GM12873 (cell line): Measurements from ENCODE around the gene METTL21A.

Experiments used
- CTCF ChIP-seq: IDR thresholded peaks from 2 replicates; pipeline ENCODE4 v1.5.1; 2012; ENCODE audit warnings: low read depth, mild to moderate bottlenecking, moderate library complexity, low read length, control low read depth; ENCODE audit not compliant: insufficient read depth; ENCODE audit errors: missing control alignments

METTL21A gene

DNA sequence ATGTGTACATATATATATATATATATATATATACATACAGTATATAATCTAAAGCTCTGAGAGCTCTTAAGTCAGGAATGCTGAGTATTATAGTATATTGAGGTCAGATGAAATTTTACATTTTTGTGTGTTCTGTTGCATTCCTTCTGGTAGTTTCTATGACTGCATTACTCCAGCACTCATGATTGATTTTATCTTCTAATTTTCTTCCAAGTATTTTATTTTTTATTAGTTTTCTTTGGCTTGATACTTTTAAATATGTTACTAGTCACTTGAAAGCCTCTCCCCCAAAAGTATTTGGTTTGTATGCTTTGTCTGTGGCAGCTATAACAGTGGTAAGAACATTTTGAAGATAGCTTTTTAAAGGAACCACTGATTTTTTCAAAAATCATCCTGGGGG is 25.0 kb downstream of the METTL21A start:
- TF ChIP-seq CTCF, result no peak

GRCh38 chr2:207599636-207600035 is 25.6 kb downstream of the METTL21A start:
- TF ChIP-seq CTCF, result no peak

GRCh38 chr2:207594731-207595130 is 30.5 kb downstream of the METTL21A start:
- no peak for TF ChIP-seq CTCF

- TF ChIP-seq CTCF, result no peak
These were observed 30.9 kb downstream of the METTL21A start for GRCh38 chr2:207594264-207594663.

- TF ChIP-seq CTCF, result no peak
These were observed 31.9 kb downstream of the METTL21A start for GRCh38 chr2:207593277-207593676.

DNA sequence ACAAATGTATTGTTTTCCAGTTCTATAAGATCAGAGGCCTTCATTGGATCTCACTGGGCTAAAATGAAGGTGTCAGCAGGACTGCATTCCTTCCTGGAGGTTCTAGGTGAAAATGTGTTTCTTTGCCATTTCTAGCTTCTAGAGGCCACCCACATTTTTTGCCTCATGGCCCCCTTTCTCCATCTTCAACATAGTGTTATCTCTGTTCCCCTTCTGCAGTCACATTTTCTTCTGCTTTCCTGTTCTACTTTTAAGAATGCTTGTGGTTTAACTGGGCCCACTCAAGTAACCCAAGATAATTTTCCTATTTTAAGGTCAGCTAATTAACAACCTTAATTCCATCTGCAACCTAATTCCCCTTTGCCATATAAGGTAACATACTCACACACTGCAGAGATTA is 36.1 kb downstream of the METTL21A start:
- TF ChIP-seq CTCF, result no peak

DNA sequence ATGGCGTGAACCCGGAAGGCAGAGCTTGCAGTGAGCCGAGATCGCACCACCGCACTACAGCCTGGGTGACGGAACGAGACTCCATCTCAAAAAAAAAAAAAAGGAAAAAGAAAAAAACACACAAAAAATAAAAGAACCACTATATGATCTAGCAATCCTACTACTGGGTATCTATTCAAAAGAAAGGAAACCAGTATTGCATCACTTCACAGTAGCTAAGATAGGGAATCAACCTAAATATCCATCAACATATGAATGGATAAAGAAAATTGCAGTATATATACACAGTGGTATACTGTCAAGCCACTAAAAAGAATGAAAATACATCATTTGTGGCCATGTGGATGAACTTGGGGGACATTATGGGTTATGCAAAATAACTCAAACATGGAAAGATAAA is 37.9 kb downstream of the METTL21A start:
- no peak for TF ChIP-seq CTCF
